ENCODE measurements around the gene DEFB132.

DEFB132 gene

DNA sequence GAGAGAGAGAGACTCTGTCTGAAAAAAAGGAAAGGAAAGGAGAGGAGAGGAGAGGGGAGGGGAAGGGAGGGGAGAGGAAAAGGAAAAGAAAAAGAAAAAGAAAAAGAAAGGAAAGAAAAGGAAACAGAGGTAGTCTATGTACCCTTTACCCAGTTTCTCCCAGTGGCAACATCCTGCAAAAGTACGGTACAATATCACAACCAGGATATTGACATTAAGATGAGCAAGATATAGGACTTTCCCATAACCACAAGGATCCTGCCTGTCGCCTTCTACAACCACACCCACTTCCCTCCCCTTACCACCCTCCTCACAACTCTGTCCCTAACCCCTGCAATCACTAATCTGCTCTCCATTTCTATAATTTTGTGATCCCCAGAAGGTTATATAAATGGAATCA, 29.0 kb downstream of the DEFB132 start:
- FAIRE-seq: no peak
- TF ChIP-seq, protein P1, sequence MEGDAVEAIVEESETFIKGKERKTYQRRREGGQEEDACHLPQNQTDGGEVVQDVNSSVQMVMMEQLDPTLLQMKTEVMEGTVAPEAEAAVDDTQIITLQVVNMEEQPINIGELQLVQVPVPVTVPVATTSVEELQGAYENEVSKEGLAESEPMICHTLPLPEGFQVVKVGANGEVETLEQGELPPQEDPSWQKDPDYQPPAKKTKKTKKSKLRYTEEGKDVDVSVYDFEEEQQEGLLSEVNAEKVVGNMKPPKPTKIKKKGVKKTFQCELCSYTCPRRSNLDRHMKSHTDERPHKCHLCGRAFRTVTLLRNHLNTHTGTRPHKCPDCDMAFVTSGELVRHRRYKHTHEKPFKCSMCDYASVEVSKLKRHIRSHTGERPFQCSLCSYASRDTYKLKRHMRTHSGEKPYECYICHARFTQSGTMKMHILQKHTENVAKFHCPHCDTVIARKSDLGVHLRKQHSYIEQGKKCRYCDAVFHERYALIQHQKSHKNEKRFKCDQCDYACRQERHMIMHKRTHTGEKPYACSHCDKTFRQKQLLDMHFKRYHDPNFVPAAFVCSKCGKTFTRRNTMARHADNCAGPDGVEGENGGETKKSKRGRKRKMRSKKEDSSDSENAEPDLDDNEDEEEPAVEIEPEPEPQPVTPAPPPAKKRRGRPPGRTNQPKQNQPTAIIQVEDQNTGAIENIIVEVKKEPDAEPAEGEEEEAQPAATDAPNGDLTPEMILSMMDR (IDR thresholded peaks at IDR 0.05; ENCODE audit: insufficient read depth, missing control alignments): no peak
- no peak for DNase-seq (ENCODE audit: insufficient read length, low spot score)

DNA sequence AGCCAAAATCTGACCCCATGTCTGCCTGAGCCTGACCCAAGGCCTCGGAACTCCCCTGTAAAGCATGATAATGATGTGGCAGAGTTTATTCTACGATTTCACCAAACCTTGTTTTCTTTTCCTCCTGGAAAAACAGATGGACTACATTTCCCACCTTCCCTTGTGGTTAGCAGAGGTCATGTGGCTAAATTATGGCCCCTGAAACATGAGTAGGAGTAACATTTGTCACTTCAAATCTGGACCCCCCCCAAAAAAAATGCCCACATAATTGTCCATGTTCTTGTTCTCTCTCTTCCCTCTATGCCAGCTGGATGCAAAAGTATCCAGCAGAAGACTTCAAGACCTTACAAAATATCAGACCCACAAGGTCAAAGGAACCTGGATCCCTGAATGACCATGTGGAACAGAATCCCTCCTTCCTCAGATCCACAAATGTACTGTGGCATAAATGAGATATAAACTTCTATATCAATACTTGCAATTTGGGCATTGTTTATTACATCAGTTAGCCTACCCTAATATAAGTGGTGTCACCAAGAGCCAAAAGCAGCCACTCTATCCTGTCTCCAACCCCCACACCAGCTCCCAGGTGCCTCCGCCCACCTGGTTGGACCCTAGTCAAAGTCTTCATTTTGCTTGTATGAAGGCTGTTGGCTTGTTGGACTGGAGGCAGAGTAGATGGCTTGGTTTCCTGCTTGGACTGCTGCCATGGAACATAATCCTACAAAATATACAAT, 31.6 kb downstream of the DEFB132 start:
- FAIRE-seq (no peak), DNase-seq (ENCODE audit: insufficient read length, low spot score) (no peak)
- TF ChIP-seq, protein P1 (IDR thresholded peaks at IDR 0.05; ENCODE audit: insufficient read depth, missing control alignments): no peak

DNA sequence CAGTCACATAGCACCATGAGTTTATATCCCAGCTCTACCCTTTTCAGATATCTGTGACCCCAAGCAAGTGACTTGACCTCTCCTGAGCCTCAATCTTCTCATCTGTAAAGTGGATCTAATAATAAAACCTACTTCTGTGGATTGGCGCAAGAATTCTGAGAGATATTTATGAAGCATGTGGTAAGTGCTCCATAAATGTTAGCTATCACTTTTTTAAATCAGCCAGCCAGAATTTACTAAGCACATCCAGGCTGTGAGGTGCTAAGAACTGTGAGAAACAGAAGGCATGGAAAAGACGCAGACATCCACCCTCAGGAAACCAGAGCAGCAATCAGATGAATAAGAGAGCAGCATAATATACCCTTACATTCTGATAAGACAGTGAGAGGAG, 32.2 kb downstream of the DEFB132 start:
- no peak for FAIRE-seq
- no peak for DNase-seq (ENCODE audit: insufficient read length, low spot score)
- TF ChIP-seq, protein P1 (IDR thresholded peaks at IDR 0.05; ENCODE audit: insufficient read depth, missing control alignments): no peak

DNA sequence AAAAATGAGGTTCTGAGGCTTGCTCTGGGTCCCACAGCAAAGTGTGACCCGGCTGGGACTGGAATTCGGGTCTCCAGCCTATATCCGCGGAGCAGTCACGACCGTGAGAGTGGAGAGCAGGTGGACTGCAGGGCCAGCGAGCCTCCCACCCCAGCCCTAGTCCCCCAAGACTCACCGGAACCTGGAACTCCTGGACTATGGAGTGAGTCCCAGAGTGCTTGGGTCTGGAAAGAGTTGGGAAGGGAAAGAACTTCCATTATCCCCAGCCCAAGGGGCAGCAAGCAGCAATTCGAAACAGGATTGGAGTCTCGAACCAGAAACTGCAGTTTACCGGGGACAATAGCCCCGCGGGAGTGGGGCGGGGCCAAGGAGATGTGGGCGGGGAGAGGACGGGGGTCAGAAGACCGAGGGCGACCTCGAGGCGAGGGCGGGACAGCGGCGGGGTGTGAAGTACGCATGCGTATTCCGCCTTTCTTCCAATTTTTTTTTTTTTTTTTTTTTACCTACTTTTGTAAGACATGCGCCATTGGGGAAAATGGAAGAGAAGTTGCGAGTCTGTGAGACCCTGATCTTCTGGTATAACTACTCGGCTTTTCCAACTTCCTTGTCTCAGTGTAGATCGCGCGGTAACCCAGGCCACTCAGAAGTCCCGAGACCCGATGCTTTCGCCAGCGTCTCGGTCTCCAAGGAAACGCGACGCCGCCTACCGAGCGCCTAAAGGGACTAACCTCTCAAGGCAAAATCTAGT, 32.7 kb downstream of the DEFB132 start, which contains the start of gene C20orf96:
Gene C20orf96, minus strand, starts transcription at position 667 of the 748 bp plus-strand sequence. Its CDS starts 140 bp downstream, at position 527.
- peak; percentile 55 for DNase-seq (ENCODE audit: insufficient read length, low spot score)
- no peak for FAIRE-seq
- TF ChIP-seq, protein P1 (IDR thresholded peaks at IDR 0.05; ENCODE audit: insufficient read depth, missing control alignments): peak; percentile 20

DNA sequence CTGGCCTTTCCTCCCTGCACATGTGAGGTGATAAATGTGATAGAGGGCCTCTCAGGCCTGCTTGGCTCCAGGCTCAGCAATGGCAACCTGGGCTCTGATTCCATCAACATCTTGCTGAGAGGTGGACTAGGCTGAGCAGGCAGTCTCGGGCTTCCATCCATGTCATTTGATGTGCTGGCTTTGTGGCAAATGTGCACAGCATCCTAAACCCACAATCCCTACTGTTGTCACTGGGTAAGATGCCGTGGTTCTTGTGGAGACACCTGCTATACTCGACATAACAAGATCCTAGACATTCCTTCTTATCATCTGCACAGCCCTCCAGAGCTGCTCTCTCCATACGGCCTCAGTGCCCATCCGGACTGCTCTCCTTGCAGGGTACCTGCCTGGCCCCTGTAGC, 37.1 kb downstream of the DEFB132 start:
- no peak for DNase-seq (ENCODE audit: insufficient read length, low spot score)
- TF ChIP-seq, protein P1 (IDR thresholded peaks at IDR 0.05; ENCODE audit: insufficient read depth, missing control alignments): no peak
- no peak for FAIRE-seq

DNA sequence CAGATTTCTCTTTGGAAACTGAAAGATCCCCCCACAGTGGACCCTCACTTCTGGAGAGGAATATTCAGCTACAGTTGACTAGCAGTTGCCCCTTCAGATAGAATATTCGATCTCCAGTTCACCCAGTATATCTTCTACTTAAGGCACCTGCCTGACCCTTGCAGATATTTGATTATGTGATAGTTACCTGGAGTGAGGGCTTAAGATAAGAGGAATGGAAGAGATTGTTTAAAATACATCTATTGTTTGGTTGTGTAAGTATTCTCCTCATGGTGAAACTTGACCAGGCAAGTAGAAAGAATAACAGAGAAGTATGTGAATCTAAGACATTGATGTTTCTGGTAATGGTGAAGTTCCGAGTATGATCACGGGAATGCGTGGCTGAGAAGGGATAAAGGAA, 38.3 kb downstream of the DEFB132 start:
- no peak for FAIRE-seq
- TF ChIP-seq, protein P1 (IDR thresholded peaks at IDR 0.05; ENCODE audit: insufficient read depth, missing control alignments): no peak
- DNase-seq (ENCODE audit: insufficient read length, low spot score): no peak

Measured in D721Med (cell line).